Vagina (tissue), 2 donors: ENCODE measurements around the gene NOTCH1.

Experiments used
- POLR2AphosphoS5 ChIP-seq, 2 donors: sonication (generic); formaldehyde crosslinking; IDR thresholded peaks; one replicate each; pipeline ENCODE4 v1.9.0; 2017; ENCODE audit warnings: antibody characterized with exemption in 2 of 2, mild to moderate bottlenecking in 2 of 2, low read depth in 1 of 2; ENCODE audit not compliant: insufficient read depth in 1 of 2
- TF ChIP-seq, protein P1 (sequence below), 3 experiments: fragments of 450-650 bp in 2 of 3; fragments of 200-600 bp in 1 of 3; sonication (generic) in 1 of 3; IDR thresholded peaks; one replicate each; pipeline ENCODE4 v1.5.1; 2017 to 2019; ENCODE audit warnings: antibody characterized with exemption in 3 of 3, mild to moderate bottlenecking in 2 of 3, moderate library complexity in 2 of 3

DNA sequence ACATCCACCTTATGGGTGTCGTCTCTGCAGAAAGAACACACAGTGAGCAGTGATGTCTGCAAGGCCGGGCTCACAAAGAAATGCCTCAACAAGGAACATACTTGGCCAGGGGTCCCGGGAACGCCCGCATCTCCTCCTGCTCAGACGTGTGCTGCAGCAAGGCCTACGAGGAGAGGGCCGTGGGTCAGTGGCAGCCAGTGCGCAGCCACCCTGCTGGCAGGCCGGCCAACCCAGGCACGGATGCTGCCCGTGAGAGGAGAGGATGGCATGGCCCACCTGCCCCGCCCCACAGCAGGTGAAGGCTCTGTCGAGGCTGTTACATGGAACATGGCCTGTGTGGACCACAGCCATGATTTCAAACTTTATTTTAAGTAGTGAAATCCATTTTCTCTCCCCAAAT lies 82.3 kb downstream of the NOTCH1 start:
- TF ChIP-seq POLR2AphosphoS5 (IDR thresholded peaks at IDR 0.05; ENCODE audit: insufficient read depth in 1 of 2, low read depth in 1 of 2) = no peak
- TF ChIP-seq, protein P1, sequence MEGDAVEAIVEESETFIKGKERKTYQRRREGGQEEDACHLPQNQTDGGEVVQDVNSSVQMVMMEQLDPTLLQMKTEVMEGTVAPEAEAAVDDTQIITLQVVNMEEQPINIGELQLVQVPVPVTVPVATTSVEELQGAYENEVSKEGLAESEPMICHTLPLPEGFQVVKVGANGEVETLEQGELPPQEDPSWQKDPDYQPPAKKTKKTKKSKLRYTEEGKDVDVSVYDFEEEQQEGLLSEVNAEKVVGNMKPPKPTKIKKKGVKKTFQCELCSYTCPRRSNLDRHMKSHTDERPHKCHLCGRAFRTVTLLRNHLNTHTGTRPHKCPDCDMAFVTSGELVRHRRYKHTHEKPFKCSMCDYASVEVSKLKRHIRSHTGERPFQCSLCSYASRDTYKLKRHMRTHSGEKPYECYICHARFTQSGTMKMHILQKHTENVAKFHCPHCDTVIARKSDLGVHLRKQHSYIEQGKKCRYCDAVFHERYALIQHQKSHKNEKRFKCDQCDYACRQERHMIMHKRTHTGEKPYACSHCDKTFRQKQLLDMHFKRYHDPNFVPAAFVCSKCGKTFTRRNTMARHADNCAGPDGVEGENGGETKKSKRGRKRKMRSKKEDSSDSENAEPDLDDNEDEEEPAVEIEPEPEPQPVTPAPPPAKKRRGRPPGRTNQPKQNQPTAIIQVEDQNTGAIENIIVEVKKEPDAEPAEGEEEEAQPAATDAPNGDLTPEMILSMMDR (IDR thresholded peaks at IDR 0.05) = no peak
